ENCODE results near the gene FEZF1. TPM values are rescaled to one million over a fixed set of nuclear protein-coding genes. Genes with fewer than 3 reads are reported as not detected.

FEZF1 gene
- total RNA-seq, 2 donors from 2014 or later: 0.22 TPM; not detected in 1

GRCh38 chr7:122261016-122261415, 43.5 kb downstream of the FEZF1 start:
- Histone ChIP-seq H3K27me3 (ENCODE audit: control insufficient read depth, insufficient read depth, low read length, poor library complexity, severe bottlenecking) (peaks cover 42% of the 10 kb centered on the region), H3K4me3 (ENCODE audit: low read length) (no peak overlapping the region), H3K36me3 (ENCODE audit: control insufficient read depth, insufficient read depth, low read length) (no peaks in the 10 kb centered on the region), H3K9me3 (ENCODE audit: control insufficient read depth, low read length) (no peaks in the 10 kb centered on the region), H3K27ac (ENCODE audit: low read depth, low read length) (no peak overlapping the region), H3K9ac (ENCODE audit: extremely low read depth, low read length, poor library complexity, severe bottlenecking) (no peak overlapping the region), H3K4me1 (ENCODE audit: control insufficient read depth, insufficient read depth, low read length) (peaks cover 3% of the 10 kb centered on the region)
- Mint-ChIP-seq H3K36me3 (ENCODE audit: low read depth) (no peaks in the 10 kb centered on the region), H3K27me3 (ENCODE audit: insufficient read depth) (peaks cover 45% of the 10 kb centered on the region), H3K27ac (no peak overlapping the region), H3K4me1 (peaks cover 21% of the 10 kb centered on the region), H3K9me3 (peaks cover 2% of the 10 kb centered on the region), H3K4me3 (no peak overlapping the region)
- no peak for DNase-seq
- no peak for TF ChIP-seq CTCF (conservative IDR thresholded peaks at IDR 0.05)

DNA sequence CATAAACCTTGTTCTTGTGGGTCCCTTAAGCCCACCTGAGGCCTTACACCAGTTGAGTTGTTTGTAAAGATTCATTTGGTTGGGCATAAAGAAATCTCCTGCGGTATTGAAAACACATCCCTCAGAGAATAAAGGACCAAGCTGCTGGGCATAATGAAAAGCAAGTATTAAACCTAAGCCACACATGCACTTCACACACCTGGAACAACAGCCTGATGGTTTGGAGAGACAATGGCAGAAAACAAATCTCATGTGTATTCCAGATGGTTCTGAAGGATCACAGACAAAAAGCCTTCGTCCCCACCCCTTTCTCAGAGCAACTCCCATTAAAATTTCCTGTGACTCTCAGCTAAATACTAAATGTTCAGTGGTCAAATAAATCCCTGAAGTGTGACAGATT, 44.2 kb downstream of the FEZF1 start:
- no peak overlapping the region for H3K9ac ChIP-seq (ENCODE audit: extremely low read depth, low read length, poor library complexity, severe bottlenecking)
- no peaks in the 10 kb centered on the region for H3K36me3 ChIP-seq (ENCODE audit: control insufficient read depth, insufficient read depth, low read length)
- no peak for TF ChIP-seq CTCF (conservative IDR thresholded peaks at IDR 0.05)
- no peaks in the 10 kb centered on the region for H3K9me3 ChIP-seq (ENCODE audit: control insufficient read depth, low read length)
- peaks cover 2% of the 10 kb centered on the region for H3K9me3 Mint-ChIP-seq
- no peak for DNase-seq
- 76% methylated on average over 2 of the region's 2 CpGs; no CpG with 5 or more reads in 1 of the 2 experiments for WGBS, 2 experiments (ENCODE audit: insufficient coverage in 1 of 2, insufficient read length in 1 of 2)
- H3K4me3 ChIP-seq (ENCODE audit: low read length): no peak overlapping the region
- no peak overlapping the region for H3K4me3 Mint-ChIP-seq
- no peaks in the 10 kb centered on the region for H3K36me3 Mint-ChIP-seq (ENCODE audit: low read depth)
- no peak overlapping the region for H3K27ac Mint-ChIP-seq
- no peak overlapping the region for H3K27ac ChIP-seq (ENCODE audit: low read depth, low read length)
- peaks cover 28% of the 10 kb centered on the region for H3K4me1 Mint-ChIP-seq
- peaks cover 50% of the 10 kb centered on the region for H3K27me3 Mint-ChIP-seq (ENCODE audit: insufficient read depth)
- peaks cover 6% of the 10 kb centered on the region for H3K4me1 ChIP-seq (ENCODE audit: control insufficient read depth, insufficient read depth, low read length)
- H3K27me3 ChIP-seq (ENCODE audit: control insufficient read depth, insufficient read depth, low read length, poor library complexity, severe bottlenecking): peaks cover 46% of the 10 kb centered on the region

DNA sequence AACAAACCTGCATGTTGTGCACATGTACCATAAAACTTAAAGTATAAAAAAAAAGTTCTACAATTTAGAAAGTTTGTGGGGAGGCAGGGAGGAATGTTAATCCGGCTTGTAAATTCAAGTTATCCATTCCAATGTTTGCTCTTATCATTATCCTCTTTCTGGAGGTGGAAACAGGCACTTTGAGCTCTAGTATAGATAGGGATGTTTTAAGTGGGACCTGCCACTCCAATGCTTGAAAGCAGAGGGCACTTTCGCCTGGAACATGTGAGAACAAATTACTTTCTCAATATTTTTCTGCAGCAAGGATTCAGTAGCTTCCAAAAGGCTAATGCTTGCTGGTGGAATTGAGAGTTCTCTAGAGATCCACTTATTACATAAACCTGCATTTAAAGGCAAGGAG, 45.6 kb downstream of the FEZF1 start:
- no peak overlapping the region for H3K27ac Mint-ChIP-seq
- no peak for DNase-seq
- Histone ChIP-seq H3K4me3 (ENCODE audit: low read length) (no peak overlapping the region), H3K27me3 (ENCODE audit: control insufficient read depth, insufficient read depth, low read length, poor library complexity, severe bottlenecking) (peaks cover 60% of the 10 kb centered on the region), H3K27ac (ENCODE audit: low read depth, low read length) (no peak overlapping the region), H3K9me3 (ENCODE audit: control insufficient read depth, low read length) (no peaks in the 10 kb centered on the region), H3K4me1 (ENCODE audit: control insufficient read depth, insufficient read depth, low read length) (peaks cover 11% of the 10 kb centered on the region), H3K36me3 (ENCODE audit: control insufficient read depth, insufficient read depth, low read length) (no peaks in the 10 kb centered on the region), H3K9ac (ENCODE audit: extremely low read depth, low read length, poor library complexity, severe bottlenecking) (no peak overlapping the region)
- H3K4me1 Mint-ChIP-seq: peaks cover 34% of the 10 kb centered on the region
- no peaks in the 10 kb centered on the region for H3K36me3 Mint-ChIP-seq (ENCODE audit: low read depth)
- peaks cover 2% of the 10 kb centered on the region for H3K9me3 Mint-ChIP-seq
- H3K27me3 Mint-ChIP-seq (ENCODE audit: insufficient read depth): peaks cover 56% of the 10 kb centered on the region
- no peak for TF ChIP-seq CTCF (conservative IDR thresholded peaks at IDR 0.05)
- WGBS, 2 experiments (ENCODE audit: insufficient coverage in 1 of 2, insufficient read length in 1 of 2): 86 to 94% methylated on average over 1 to 2 of the region's 2 CpGs
- no peak overlapping the region for H3K4me3 Mint-ChIP-seq
